ENCODE data around the gene MRPL18.
"Not testable (repeated sequence)": the region's sequence is repeated elsewhere in the genome, so short reads cannot be mapped to it uniquely, and the experiment has no call there.

Gene MRPL18

GRCh38 chr6:159777240-159777904 is 12.9 kb upstream of the MRPL18 start:
- DNase-seq, result no peak

GRCh38 chr6:159778131-159778530 is 12.1 kb upstream of the MRPL18 start:
- no peak for DNase-seq

DNA sequence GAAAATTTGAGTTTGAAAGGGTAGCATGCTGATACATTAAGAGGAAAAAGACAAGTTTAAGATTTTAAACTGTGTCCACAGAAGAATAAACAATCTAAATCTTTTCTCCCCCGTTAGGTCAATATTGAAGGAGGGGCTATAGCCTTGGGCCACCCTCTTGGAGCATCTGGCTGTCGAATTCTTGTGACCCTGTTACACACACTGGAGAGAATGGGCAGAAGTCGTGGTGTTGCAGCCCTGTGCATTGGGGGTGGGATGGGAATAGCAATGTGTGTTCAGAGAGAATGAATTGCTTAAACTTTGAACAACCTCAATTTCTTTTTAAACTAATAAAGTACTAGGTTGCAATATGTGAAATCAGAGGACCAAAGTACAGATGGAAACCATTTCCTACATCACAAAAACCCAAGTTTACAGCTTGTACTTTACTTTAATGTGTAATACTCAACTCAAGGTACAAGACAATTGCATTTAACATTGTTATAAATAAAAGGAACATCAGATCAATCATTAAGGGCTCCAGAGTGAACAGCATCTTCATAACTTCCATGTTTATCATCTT is 11.6 kb upstream of the MRPL18 start:
- DNase-seq, result no peak

- no peak for DNase-seq
Observed at GRCh38 chr6:159788276-159788675, 2.0 kb upstream of the MRPL18 start.

DNA sequence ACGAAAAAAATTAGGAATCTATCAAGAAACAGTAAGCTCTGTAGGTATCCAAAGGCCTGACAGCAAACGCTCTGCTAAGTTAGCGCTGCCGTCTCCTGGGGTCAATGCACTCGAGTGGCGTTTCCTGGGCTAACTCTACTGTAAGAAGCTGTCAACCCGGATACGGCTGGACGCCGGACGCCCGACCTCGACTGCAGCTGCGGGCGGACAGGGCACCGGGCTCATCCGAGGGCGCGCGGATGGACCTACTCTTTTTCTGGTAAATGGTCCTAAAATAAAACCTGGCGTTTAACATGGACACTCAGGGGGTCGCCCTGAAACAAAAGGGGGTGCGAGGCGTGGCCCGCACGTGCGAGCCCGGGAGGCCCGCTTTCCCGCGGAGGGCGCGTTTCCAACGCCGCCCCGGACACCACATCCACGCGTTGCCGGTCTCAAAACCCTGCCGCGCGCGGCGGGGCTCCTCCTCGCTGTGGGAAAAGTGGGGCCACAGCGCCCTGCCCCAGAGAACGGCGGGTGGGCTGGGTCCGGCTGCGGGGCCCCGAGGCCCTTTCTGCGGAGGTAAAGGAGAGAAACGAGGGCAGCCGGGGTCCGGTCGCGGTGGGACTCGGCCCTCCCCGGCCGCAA is 1.4 kb upstream of the MRPL18 start:
- DNase-seq, result peak; percentile 10

GRCh38 chr6:159789377-159790148 is 704 bp upstream of the MRPL18 start, which contains the start of gene TCP1:
Gene TCP1, minus strand, starts transcription at chr6:159789602. Its CDS starts 134 bp downstream, at chr6:159789468.
- DNase-seq, result peak; percentile 100

GRCh38 chr6:159790956-159791598 is 810 bp downstream of the MRPL18 start:
- DNase-seq, result no peak

DNA sequence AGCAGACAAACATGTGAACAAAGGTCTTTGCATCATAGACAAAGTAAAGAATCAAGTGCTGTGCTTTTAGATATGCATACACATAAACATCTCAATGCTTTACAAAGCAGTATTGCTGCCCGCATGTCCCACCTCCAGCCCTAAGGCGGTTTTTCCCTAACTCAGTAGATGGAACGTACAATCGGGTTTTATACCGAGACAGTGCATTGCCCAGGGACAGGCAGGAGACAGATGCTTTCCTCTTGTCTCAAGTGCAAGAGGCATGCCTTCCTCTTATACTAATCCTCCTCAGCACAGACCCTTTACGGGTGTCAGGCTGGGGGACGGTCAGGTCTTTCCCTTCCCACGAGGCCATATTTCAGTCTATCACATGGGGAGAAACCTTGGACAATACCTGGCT is 4.7 kb downstream of the MRPL18 start:
- not testable (repeated sequence) for DNase-seq

DNA sequence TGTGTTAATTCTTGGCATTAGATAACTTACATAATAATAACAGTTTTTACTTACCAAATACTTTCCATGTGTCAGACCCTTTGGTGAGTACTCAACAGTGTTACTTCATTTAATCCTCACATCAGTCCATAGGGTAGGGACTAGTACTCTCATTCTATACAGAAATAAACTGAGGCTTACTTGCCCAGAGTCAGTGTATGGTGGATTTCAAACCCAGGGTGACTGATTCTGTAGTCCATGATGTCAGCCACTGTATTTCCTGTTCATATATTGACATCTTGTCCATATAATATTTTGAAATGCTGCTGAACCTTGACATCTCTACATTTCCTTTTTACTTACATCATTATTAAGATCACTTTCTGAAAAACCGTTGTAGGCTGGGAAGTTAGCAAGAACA is 7.3 kb downstream of the MRPL18 start:
- DNase-seq, result no peak

- DNase-seq, result no peak
Observed at GRCh38 chr6:159800141-159800865, 10.0 kb downstream of the MRPL18 start, which contains the start of gene PNLDC1. Gene PNLDC1, plus strand, starts transcription at chr6:159800276. Its CDS starts 32 bp downstream, at chr6:159800308.

GRCh38 chr6:159801935-159802334 is 11.7 kb downstream of the MRPL18 start:
- no peak for DNase-seq

DNA sequence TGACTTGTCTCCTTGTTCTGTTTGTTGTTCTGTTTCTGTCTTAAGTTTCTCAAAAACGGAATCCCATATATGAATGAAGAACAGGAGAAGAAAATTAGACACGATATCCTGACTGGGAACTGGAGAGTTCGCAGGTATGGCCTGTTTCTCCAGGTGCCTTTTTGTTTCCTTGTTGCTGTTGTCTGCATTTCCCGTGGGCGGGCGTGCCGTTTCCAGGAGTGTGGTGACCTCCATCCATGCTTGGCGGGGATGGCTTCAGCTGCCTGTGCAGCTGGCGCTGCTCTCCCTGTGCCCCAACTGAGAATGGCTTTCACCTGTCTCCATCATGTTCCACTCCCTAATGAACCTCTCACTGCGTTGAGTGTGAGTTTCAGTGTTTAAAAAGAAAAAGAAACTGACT is 14.2 kb downstream of the MRPL18 start:
- no peak for DNase-seq

- no peak for DNase-seq
Observed at GRCh38 chr6:159805440-159806020, 15.3 kb downstream of the MRPL18 start.

DNA sequence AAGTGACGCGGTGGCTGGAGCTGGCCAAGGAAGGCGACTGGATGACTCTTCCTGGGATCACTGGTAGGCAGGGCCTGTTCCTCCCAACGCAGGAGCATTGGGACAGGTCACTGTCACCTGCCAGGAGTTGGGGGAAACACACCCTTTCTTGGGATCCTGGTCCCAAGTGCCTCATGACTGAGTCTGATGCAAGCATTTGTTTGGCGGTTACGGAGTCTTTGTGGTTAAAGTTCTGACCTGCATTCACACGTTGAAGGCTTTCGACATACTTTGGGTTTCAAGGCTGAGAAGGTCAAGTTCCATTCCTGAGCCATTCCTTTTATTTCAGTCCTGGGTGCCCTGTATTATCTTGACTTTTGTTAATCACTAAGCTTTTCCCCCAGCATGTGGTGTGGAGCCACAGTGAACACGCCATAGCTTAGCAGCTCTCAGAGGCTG is 15.8 kb downstream of the MRPL18 start:
- DNase-seq, result no peak

- no peak for DNase-seq
Observed at GRCh38 chr6:159807150-159807858, 17.0 kb downstream of the MRPL18 start.

GRCh38 chr6:159808647-159809046 is 18.4 kb downstream of the MRPL18 start:
- no peak for DNase-seq

DNA sequence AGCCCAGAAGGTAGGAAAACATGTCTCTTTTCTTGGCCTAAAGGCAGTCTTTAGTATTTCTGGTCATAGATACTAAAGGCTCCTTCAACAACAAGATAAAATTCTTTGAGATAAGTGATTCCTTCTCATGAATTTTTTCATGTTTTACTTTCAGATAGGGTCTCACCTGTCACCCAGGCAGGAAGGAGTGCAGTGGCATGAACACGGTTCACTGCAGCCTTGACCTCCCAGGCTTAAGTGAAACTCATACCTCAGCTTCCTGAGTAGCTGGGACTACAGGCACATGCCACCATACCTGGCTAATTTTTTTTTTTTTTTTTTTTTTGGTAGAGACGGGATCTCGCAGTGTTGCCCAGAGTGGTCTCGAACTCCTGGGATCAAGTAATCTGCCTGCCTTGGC is 18.9 kb downstream of the MRPL18 start:
- DNase-seq, result no peak

GRCh38 chr6:159813781-159814180 is 23.5 kb downstream of the MRPL18 start:
- no peak for DNase-seq

- no peak for DNase-seq
Observed at GRCh38 chr6:159815410-159815809, 25.1 kb downstream of the MRPL18 start.

- not testable (repeated sequence) for DNase-seq
Observed at GRCh38 chr6:159816775-159817174, 26.5 kb downstream of the MRPL18 start.
